ENCODE data around the gene SUFU. TPM values are rescaled to one million over a fixed set of nuclear protein-coding genes. Genes with fewer than 3 reads are reported as not detected.
A peak's percentile ranks its signal among the peaks of the same experiment; 100 is the strongest.

The SUFU gene
- total RNA-seq, 1 donor from 2014 or later = 8.9 TPM

- TF ChIP-seq CTCF (IDR thresholded peaks at IDR 0.05; ENCODE audit: insufficient read depth, low read length, poor library complexity, severe bottlenecking) = no peak
- Histone ChIP-seq H3K4me3 (ENCODE audit: low read depth, low read length) (peak overlapping the region; percentile 0), H3K36me3 (ENCODE audit: control insufficient read depth, insufficient read depth, low read length) (peaks cover 1% of the 10 kb centered on the region), H3K27me3 (ENCODE audit: control insufficient read depth, insufficient read depth, low read length) (no peaks in the 10 kb centered on the region)
- no peak for DNase-seq (ENCODE audit: low read depth)
Observed at GRCh38 chr10:102648889-102649796, 145.4 kb downstream of the SUFU start.

- no peak for TF ChIP-seq CTCF (IDR thresholded peaks at IDR 0.05; ENCODE audit: insufficient read depth, low read length, poor library complexity, severe bottlenecking)
- no peak overlapping the region for H3K4me3 ChIP-seq (ENCODE audit: low read depth, low read length)
- peaks cover 1% of the 10 kb centered on the region for H3K36me3 ChIP-seq (ENCODE audit: control insufficient read depth, insufficient read depth, low read length)
- DNase-seq (ENCODE audit: low read depth) = no peak
- no peaks in the 10 kb centered on the region for H3K27me3 ChIP-seq (ENCODE audit: control insufficient read depth, insufficient read depth, low read length)
Observed at GRCh38 chr10:102649797-102650654, 146.3 kb downstream of the SUFU start.

- Histone ChIP-seq H3K36me3 (ENCODE audit: control insufficient read depth, insufficient read depth, low read length) (peaks cover 1% of the 10 kb centered on the region), H3K4me3 (ENCODE audit: low read depth, low read length) (no peak overlapping the region), H3K27me3 (ENCODE audit: control insufficient read depth, insufficient read depth, low read length) (no peaks in the 10 kb centered on the region)
- DNase-seq (ENCODE audit: low read depth) = no peak
- no peak for TF ChIP-seq CTCF (IDR thresholded peaks at IDR 0.05; ENCODE audit: insufficient read depth, low read length, poor library complexity, severe bottlenecking)
Observed at GRCh38 chr10:102650655-102651454, 147.1 kb downstream of the SUFU start.

- DNase-seq (ENCODE audit: low read depth) = no peak
Observed at GRCh38 chr10:102651455-102652169, 147.8 kb downstream of the SUFU start.

More at GRCh38 chr10:102651455-102652169, 147.8 kb downstream of the SUFU start:
- Histone ChIP-seq H3K27me3 (ENCODE audit: control insufficient read depth, insufficient read depth, low read length) (no peaks in the 10 kb centered on the region), H3K36me3 (ENCODE audit: control insufficient read depth, insufficient read depth, low read length) (peaks cover 2% of the 10 kb centered on the region), H3K4me3 (ENCODE audit: low read depth, low read length) (no peak overlapping the region)
- no peak for TF ChIP-seq CTCF (IDR thresholded peaks at IDR 0.05; ENCODE audit: insufficient read depth, low read length, poor library complexity, severe bottlenecking)

All from kidney epithelial cell (primary cell).